Measurements from ENCODE around the gene FAF2. TPM values are rescaled to one million over a fixed set of nuclear protein-coding genes. Genes with fewer than 3 reads are reported as not detected.

FAF2 gene
- total and polyA plus RNA-seq, 4 donors, result 12.7 to 28.3 (median 16.5) TPM

DNA sequence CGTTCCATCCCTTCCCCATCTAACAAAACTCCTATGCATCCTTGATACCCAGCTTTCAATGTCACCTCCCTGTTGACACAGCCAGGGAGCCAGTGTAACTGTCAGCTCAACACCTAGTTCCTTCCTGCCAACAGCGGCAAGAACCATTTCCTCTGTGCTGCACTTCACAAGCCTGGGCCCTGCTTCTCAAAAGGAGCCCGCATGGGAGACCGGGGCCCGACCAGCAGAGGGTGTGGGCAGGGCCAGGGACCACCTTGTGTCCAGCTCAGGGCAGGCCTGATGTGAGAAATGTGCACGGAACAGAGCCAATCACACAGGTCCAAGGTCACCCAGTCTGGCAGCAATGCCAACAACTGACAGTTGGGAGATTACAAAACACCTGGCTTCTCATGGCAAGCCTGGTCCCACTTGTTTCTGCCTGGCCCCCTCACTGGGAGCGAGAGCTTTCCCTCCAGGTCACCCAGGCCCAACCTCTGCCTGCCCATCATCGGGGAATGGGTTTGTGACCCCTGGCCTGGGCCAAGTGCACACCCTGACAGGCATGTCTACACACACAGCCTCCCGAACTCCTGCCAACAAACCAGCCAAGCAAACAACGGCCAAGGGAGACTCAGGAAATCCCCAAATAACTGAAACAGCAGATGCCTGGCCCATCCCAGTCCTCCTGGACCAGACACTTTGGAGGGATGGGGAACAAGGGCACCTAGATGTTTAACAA is 85.9 kb downstream of the FAF2 start (continued):
- TF ChIP-seq REST (IDR thresholded peaks at IDR 0.05) (peak; percentile 20), EGR1 (IDR thresholded peaks at IDR 0.05; ENCODE audit: low read depth in 2 of 2) (no peak), HNF4A (conservative IDR thresholded peaks at IDR 0.05) (peak; percentile 71 to 74), NR2F2 (IDR thresholded peaks at IDR 0.05) (peak; percentile 74), RXRA (IDR thresholded peaks at IDR 0.05) (peak; percentile 52 to 73), SP1 (IDR thresholded peaks at IDR 0.05) (peak; percentile 57), RAD21 (IDR thresholded peaks at IDR 0.05) (peak in 1 of 2 donors; percentile 25), TAF1 (conservative IDR thresholded peaks at IDR 0.05) (no peak)
- TF ChIP-seq, protein P1, sequence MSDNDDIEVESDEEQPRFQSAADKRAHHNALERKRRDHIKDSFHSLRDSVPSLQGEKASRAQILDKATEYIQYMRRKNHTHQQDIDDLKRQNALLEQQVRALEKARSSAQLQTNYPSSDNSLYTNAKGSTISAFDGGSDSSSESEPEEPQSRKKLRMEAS (IDR thresholded peaks at IDR 0.05), result no peak

- peak overlapping the region; percentile 97 to 99 for H3K27ac ChIP-seq (ENCODE audit: low read depth in 1 of 2, low read length in 2 of 2)
Observed at GRCh38 chr5:176534640-176535039, 86.5 kb downstream of the FAF2 start.

GRCh38 chr5:176535101-176535663 is 87.0 kb downstream of the FAF2 start:
- H3K27me3 ChIP-seq (ENCODE audit: control insufficient read depth in 4 of 4, insufficient read depth in 4 of 4, low read length in 3 of 4), result no peaks in the 10 kb centered on the region
- no peaks in the 10 kb centered on the region for H3K9me3 ChIP-seq (ENCODE audit: control insufficient read depth in 4 of 4, low read length in 3 of 4)
- no peak for TF ChIP-seq NR2F2 (IDR thresholded peaks at IDR 0.05)
- no peak for TF ChIP-seq FOXA1 (IDR thresholded peaks at IDR 0.05)
- no peak for TF ChIP-seq RAD21 (IDR thresholded peaks at IDR 0.05)
- no peak for TF ChIP-seq TAF1 (conservative IDR thresholded peaks at IDR 0.05)
- TF ChIP-seq EGR1 (IDR thresholded peaks at IDR 0.05; ENCODE audit: low read depth in 2 of 2), result no peak
- no peak for TF ChIP-seq GABPA (IDR thresholded peaks at IDR 0.05 in 1 of 2, conservative IDR thresholded peaks at IDR 0.05 in 1 of 2)
- TF ChIP-seq ATF3 (IDR thresholded peaks at IDR 0.05), result no peak
- TF ChIP-seq, protein P1 (IDR thresholded peaks at IDR 0.05), result peak; percentile 11
- TF ChIP-seq, protein P2, sequence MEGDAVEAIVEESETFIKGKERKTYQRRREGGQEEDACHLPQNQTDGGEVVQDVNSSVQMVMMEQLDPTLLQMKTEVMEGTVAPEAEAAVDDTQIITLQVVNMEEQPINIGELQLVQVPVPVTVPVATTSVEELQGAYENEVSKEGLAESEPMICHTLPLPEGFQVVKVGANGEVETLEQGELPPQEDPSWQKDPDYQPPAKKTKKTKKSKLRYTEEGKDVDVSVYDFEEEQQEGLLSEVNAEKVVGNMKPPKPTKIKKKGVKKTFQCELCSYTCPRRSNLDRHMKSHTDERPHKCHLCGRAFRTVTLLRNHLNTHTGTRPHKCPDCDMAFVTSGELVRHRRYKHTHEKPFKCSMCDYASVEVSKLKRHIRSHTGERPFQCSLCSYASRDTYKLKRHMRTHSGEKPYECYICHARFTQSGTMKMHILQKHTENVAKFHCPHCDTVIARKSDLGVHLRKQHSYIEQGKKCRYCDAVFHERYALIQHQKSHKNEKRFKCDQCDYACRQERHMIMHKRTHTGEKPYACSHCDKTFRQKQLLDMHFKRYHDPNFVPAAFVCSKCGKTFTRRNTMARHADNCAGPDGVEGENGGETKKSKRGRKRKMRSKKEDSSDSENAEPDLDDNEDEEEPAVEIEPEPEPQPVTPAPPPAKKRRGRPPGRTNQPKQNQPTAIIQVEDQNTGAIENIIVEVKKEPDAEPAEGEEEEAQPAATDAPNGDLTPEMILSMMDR (IDR thresholded peaks at IDR 0.05; ENCODE audit: low read depth, low read length, missing input control), result no peak
- no peak for TF ChIP-seq HNF4A (conservative IDR thresholded peaks at IDR 0.05)
- no peak for TF ChIP-seq JUND (IDR thresholded peaks at IDR 0.05)
- peak; percentile 16 for TF ChIP-seq YY1 (IDR thresholded peaks at IDR 0.05)
- peak overlapping the region; percentile 73 to 85 (median 78) for H3K4me3 ChIP-seq (ENCODE audit: low read depth in 1 of 3, low read length in 3 of 3)
- H3K4me1 ChIP-seq (ENCODE audit: control insufficient read depth in 4 of 4, insufficient read depth in 4 of 4, low read length in 3 of 4), result peaks cover 20 to 46% (median 42%) of the 10 kb centered on the region in 4 donors
- DNase-seq (ENCODE audit: low spot score), result no peak
- WGBS, result 61% methylated on average over 11 of the region's 11 CpGs
- peaks cover 0 to 14% (median 4%) of the 10 kb centered on the region in 4 donors for H3K36me3 ChIP-seq (ENCODE audit: control insufficient read depth in 4 of 4, insufficient read depth in 3 of 4, low read depth in 1 of 4, low read length in 3 of 4)
- H3K9ac ChIP-seq (ENCODE audit: low read depth in 1 of 2, low read length in 2 of 2), result peak overlapping the region; percentile 44 to 70
- peak overlapping the region; percentile 97 to 99 for H3K27ac ChIP-seq (ENCODE audit: low read depth in 1 of 2, low read length in 2 of 2)

More at GRCh38 chr5:176534640-176535039, 86.5 kb downstream of the FAF2 start:
- Histone ChIP-seq H3K9ac (ENCODE audit: low read depth in 1 of 2, low read length in 2 of 2) (peak overlapping the region in 1 of 2 donors; percentile 22), H3K9me3 (ENCODE audit: control insufficient read depth in 4 of 4, low read length in 3 of 4) (no peaks in the 10 kb centered on the region), H3K36me3 (ENCODE audit: control insufficient read depth in 4 of 4, insufficient read depth in 3 of 4, low read depth in 1 of 4, low read length in 3 of 4) (peaks cover 0 to 16% (median 4%) of the 10 kb centered on the region in 4 donors), H3K4me1 (ENCODE audit: control insufficient read depth in 4 of 4, insufficient read depth in 4 of 4, low read length in 3 of 4) (peaks cover 20 to 46% (median 42%) of the 10 kb centered on the region in 4 donors), H3K27me3 (ENCODE audit: control insufficient read depth in 4 of 4, insufficient read depth in 4 of 4, low read length in 3 of 4) (no peaks in the 10 kb centered on the region), H3K4me3 (ENCODE audit: low read depth in 1 of 3, low read length in 3 of 3) (no peak overlapping the region)
- 23% methylated on average over 4 of the region's 4 CpGs for WGBS
- DNase-seq (ENCODE audit: low spot score), result no peak
- no peak for TF ChIP-seq SP1 (IDR thresholded peaks at IDR 0.05)
- TF ChIP-seq HNF4A (conservative IDR thresholded peaks at IDR 0.05), result peak; percentile 38 to 44
- peak in 1 of 2 donors; percentile 31 for TF ChIP-seq RXRA (IDR thresholded peaks at IDR 0.05)

Data from liver (tissue), 9 donors.